ENCODE results near the gene SWI5.

- TF ChIP-seq CTCF (IDR thresholded peaks at IDR 0.05) (no peak), POLR2A (IDR thresholded peaks at IDR 0.05) (no peak)
Observed at GRCh38 chr9:128274245-128274644, 1.8 kb upstream of the SWI5 start.
